ENCODE measurements around the gene ANOS1.
A peak's percentile ranks its signal among the peaks of the same experiment; 100 is the strongest.

Gene ANOS1

GRCh38 chrX:8738588-8739189 is 6.8 kb upstream of the ANOS1 start:
- Histone ChIP-seq H3K27me3 (ENCODE audit: insufficient read depth, low read length) (no peaks in the 10 kb centered on the region), H3K9me3 (ENCODE audit: low read length) (no peaks in the 10 kb centered on the region), H3K4me3 (ENCODE audit: low read depth, low read length, poor library complexity, severe bottlenecking) (no peak overlapping the region), H3K27ac (ENCODE audit: low read depth, low read length, poor library complexity, severe bottlenecking) (no peak overlapping the region), H3K79me2 (ENCODE audit: insufficient read depth, low read length) (no peaks in the 10 kb centered on the region), H3K9ac (ENCODE audit: low read length) (no peak overlapping the region), H2AFZ (ENCODE audit: low read length) (no peak overlapping the region), H3F3A (ENCODE audit: insufficient read depth, low read length) (no peaks in the 10 kb centered on the region), H3K9me2 (ENCODE audit: low read depth, low read length) (no peaks in the 10 kb centered on the region), H3K4me1 (ENCODE audit: insufficient read depth, low read length, severe bottlenecking) (no peaks in the 10 kb centered on the region), H3K36me3 (ENCODE audit: insufficient read depth, low read length) (no peaks in the 10 kb centered on the region), H4K20me1 (ENCODE audit: insufficient read depth, low read length) (no peaks in the 10 kb centered on the region), H3K4me2 (ENCODE audit: low read length) (no peak overlapping the region)
- TF ChIP-seq CTCF (IDR thresholded peaks at IDR 0.05; ENCODE audit: low read length) (peak; percentile 57), EZH2 (IDR thresholded peaks at IDR 0.05; ENCODE audit: borderline replicate concordance, low read length) (no peak)

GRCh38 chrX:8737883-8738282 is 5.9 kb upstream of the ANOS1 start:
- Histone ChIP-seq H3F3A (ENCODE audit: insufficient read depth, low read length) (no peaks in the 10 kb centered on the region), H3K27ac (ENCODE audit: low read depth, low read length, poor library complexity, severe bottlenecking) (no peak overlapping the region), H3K4me2 (ENCODE audit: low read length) (no peak overlapping the region), H3K79me2 (ENCODE audit: insufficient read depth, low read length) (no peaks in the 10 kb centered on the region), H3K9me2 (ENCODE audit: low read depth, low read length) (no peaks in the 10 kb centered on the region), H3K9ac (ENCODE audit: low read length) (no peak overlapping the region), H3K27me3 (ENCODE audit: insufficient read depth, low read length) (no peaks in the 10 kb centered on the region), H3K4me1 (ENCODE audit: insufficient read depth, low read length, severe bottlenecking) (no peaks in the 10 kb centered on the region), H3K9me3 (ENCODE audit: low read length) (no peaks in the 10 kb centered on the region), H4K20me1 (ENCODE audit: insufficient read depth, low read length) (no peaks in the 10 kb centered on the region), H3K4me3 (ENCODE audit: low read depth, low read length, poor library complexity, severe bottlenecking) (no peak overlapping the region), H3K36me3 (ENCODE audit: insufficient read depth, low read length) (no peaks in the 10 kb centered on the region), H2AFZ (ENCODE audit: low read length) (no peak overlapping the region)
- no peak for TF ChIP-seq CTCF (IDR thresholded peaks at IDR 0.05; ENCODE audit: low read length)
- TF ChIP-seq EZH2 (IDR thresholded peaks at IDR 0.05; ENCODE audit: borderline replicate concordance, low read length) = no peak

GRCh38 chrX:8730812-8731558 is 952 bp downstream of the ANOS1 start:
- H2AFZ ChIP-seq (ENCODE audit: low read length) = no peak overlapping the region
- H3F3A ChIP-seq (ENCODE audit: insufficient read depth, low read length) = no peaks in the 10 kb centered on the region
- no peaks in the 10 kb centered on the region for H4K20me1 ChIP-seq (ENCODE audit: insufficient read depth, low read length)
- no peaks in the 10 kb centered on the region for H3K9me3 ChIP-seq (ENCODE audit: low read length)
- no peaks in the 10 kb centered on the region for H3K9me2 ChIP-seq (ENCODE audit: low read depth, low read length)
- no peaks in the 10 kb centered on the region for H3K27me3 ChIP-seq (ENCODE audit: insufficient read depth, low read length)
- no peak overlapping the region for H3K9ac ChIP-seq (ENCODE audit: low read length)
- no peak overlapping the region for H3K27ac ChIP-seq (ENCODE audit: low read depth, low read length, poor library complexity, severe bottlenecking)
- TF ChIP-seq EZH2 (IDR thresholded peaks at IDR 0.05; ENCODE audit: borderline replicate concordance, low read length) (no peak), CTCF (IDR thresholded peaks at IDR 0.05; ENCODE audit: low read length) (no peak)
- H3K36me3 ChIP-seq (ENCODE audit: insufficient read depth, low read length) = no peaks in the 10 kb centered on the region
- no peaks in the 10 kb centered on the region for H3K4me1 ChIP-seq (ENCODE audit: insufficient read depth, low read length, severe bottlenecking)
- H3K4me2 ChIP-seq (ENCODE audit: low read length) = no peak overlapping the region
- H3K4me3 ChIP-seq (ENCODE audit: low read depth, low read length, poor library complexity, severe bottlenecking) = no peak overlapping the region
- no peaks in the 10 kb centered on the region for H3K79me2 ChIP-seq (ENCODE audit: insufficient read depth, low read length)

All from OCI-LY1 (cell line).